ENCODE results near the gene SEMA3E.

SEMA3E gene

GRCh38 chr7:83640731-83641537, 8.0 kb downstream of the SEMA3E start:
- no peak for DNase-seq

- peak in 1 of 14 donors; percentile 10 for DNase-seq
Observed at GRCh38 chr7:83640240-83640639, 8.7 kb downstream of the SEMA3E start.

DNA sequence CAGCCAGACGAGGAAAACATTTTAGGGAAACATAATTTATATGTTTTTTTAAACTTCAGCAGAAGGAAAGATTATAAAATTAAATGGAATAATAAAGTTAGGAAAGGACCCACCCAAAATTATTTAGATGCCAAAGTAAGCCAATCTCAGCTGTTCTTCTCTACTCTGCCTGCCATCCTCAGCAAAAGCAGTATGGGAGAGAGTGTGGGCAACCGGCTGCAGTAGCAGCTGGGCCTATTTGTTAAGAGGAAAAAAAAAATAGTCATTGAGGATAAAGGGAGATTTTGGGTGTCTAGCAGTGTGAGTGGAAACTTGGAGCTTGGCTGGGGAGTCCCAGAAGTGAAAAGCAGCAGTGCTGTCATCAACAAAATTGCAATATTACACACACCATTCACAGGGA, 15.4 kb downstream of the SEMA3E start:
- DNase-seq: no peak

DNA sequence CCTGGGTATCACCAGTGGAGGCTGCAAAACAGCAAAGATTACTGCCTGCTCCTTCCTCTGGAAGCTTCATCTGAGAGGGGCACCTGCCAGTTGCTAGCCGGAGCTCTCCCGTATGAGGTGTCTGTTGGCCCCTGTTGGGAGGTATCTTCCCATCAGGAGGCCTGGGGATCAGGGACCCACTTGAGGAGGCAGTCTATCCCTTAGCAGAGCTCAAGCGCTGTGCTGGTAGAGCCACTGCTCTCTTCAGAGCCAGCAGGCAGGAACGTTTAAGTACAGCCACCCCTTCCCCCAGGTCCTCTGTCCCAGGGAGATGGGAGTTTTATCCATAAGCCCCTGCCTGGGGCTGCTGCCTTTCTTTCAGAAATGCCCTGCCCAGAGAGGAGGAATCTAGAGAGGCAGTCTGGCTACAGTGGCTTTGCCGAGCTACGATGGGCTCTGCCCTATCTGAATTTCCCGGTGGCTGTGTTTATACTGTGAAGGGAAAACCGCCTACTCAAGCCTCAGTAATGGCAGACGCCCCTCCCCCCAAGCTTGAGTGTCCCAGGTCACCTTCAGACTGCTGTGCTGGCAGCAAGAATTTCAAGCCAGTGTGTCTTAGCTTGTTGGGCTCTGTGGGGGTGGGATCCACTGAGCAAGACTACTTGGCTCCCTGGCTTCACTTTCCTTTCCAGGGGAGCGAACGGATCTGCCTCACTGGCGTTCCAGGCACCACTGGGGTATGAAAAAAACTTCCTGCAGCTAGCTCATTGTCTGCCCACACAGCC, 19.6 kb downstream of the SEMA3E start:
- DNase-seq: no peak

GRCh38 chr7:83617858-83618257, 31.1 kb downstream of the SEMA3E start:
- no peak for DNase-seq

GRCh38 chr7:83614112-83614511, 34.8 kb downstream of the SEMA3E start:
- no peak for DNase-seq

GRCh38 chr7:83613232-83613631, 35.7 kb downstream of the SEMA3E start:
- no peak for DNase-seq

- DNase-seq: no peak
Observed at GRCh38 chr7:83611776-83612175, 37.2 kb downstream of the SEMA3E start.

DNA sequence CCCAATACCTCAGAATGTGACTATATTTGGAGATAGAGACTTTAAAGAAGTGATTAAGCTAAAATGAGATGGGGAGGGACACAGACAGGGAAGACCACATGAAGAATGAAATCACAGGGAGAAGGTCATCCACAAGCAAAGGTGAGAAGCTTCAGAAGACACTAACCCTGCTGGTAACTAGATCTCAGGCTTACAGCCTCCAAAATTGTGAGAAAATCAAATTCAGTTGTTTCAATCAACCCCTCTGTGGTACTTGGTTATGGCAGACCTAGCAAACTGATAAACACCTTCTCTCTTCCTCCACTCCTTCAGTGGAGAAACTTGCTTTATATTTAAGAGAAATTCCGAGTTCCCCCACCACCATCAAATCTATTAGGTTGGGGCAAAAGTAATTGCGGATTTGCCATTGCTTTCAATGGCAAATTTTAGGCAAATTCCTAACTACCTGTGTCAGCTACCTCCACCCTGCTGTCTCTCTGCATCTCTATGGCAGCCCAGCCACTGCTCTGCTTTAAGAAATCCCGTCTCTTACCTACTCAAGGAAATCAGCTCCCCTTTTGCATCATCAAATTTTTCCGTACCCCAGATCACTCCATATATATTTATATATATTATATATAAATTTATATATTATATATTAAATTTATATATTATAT, 38.2 kb downstream of the SEMA3E start:
- no peak for DNase-seq

DNA sequence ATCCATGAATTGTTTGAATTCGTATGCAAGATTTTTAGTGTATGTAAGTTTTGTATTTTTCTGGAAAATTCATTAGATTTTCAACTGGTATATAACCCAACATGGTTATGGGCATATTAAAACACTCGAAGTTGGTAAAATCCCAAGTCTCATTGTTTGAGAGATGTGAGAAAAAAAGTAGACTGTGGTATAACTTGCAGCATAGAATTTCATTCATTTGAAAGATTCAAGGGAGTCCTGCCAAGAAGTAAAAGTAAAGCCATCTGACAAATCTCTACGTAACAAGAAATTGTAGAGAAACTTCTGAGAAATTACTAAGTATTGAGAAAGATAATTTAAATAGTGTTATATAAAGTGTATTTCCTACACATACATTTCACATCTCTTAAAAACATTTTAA, 40.2 kb downstream of the SEMA3E start:
- DNase-seq: no peak

- DNase-seq: no peak
Observed at GRCh38 chr7:83603649-83604048, 45.3 kb downstream of the SEMA3E start.

- no peak for DNase-seq
Observed at GRCh38 chr7:83599131-83599530, 49.8 kb downstream of the SEMA3E start.

GRCh38 chr7:83593921-83594475, 54.9 kb downstream of the SEMA3E start:
- no peak for DNase-seq

- no peak for DNase-seq
Observed at GRCh38 chr7:83588602-83589240, 60.2 kb downstream of the SEMA3E start.

DNA sequence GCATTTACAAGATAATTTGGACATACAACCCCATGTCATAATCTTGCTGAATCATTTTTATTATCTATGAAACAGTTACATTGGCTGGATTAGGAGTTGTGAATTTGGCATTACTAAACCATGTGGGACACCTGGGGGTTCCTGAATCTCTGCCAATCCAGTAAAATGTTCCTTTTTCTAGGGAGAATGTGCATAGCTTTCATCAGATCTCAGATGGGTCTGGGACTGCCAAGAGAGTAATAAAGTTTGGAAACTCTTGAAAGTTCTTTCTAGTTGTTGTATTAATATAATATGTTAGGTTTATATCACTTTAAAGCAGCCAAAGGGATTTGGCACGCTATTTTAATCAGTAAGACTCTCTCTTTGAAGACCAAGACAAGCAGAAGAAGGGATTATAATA, 62.7 kb downstream of the SEMA3E start:
- no peak for DNase-seq

DNA sequence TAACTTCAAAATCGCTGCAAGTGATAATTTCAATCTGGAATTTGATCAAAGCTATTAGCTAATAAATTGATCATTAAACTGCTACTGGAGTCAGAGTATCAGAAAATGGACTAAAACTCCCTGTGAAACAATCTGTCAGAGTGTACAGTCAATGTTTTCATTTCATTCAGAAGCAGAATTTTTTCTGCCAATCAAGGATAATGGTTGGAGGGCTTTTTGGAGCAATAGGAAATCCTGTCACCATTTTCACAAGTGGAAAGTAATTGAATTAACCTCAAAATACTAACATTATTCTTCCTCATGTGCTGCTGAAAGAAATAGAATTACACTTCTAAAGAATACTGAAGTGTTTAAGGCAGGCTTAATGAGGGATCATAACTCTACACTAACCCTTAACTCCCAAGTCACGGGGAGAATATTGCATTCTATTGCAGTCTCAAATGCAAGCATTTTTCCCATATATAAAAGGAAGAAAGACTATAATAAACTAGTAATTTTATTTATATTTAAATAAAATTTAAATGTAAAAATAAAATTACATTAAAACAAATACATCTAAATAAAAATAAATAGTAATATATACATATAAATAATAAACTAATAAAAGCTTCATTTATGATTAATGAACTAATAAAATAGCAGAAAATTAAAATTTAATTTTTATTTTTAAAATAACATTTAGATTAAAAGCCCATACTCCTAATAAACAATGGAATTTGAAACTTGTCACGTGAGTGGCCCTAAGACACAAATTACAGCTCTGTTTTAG, 67.1 kb downstream of the SEMA3E start:
- no peak for DNase-seq

DNA sequence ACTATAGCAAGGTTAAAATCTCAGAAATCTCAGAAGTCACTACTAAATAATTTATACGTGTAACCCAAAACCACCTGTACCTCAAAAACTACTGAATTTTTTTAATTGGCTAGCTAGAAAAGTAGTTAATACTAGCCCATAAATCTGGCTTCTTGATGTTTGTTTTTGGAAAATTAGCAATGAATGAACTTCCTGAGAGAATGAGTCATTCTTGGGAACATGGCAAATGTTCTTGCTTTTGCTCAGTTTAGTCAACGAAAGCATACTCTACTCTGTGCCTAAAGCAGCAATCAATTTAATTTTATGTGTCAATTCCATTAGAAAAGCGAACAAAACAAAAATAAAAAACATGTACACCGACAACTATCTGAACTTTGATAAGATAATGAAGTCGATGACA, 69.2 kb downstream of the SEMA3E start:
- no peak for DNase-seq

DNA sequence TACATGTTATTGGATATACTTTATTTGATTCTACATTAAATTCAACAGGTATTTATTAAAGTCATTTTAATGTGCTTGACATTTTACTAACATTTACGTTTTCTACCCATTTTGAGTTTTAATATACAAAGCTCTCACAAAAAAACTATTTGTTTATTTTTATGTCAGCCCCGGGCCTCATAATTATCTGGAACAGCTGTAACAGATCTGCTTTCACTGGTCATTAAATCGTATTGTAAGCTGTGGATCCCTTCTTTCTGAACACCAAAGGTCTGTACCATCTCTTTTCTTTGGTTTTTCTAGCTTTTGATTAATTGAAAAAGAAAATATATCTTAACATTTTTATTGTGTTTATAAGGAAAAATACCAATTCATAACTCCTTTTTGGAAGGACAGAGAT, 73.5 kb downstream of the SEMA3E start:
- no peak for DNase-seq

GRCh38 chr7:83574616-83575015, 74.3 kb downstream of the SEMA3E start:
- DNase-seq: no peak

DNA sequence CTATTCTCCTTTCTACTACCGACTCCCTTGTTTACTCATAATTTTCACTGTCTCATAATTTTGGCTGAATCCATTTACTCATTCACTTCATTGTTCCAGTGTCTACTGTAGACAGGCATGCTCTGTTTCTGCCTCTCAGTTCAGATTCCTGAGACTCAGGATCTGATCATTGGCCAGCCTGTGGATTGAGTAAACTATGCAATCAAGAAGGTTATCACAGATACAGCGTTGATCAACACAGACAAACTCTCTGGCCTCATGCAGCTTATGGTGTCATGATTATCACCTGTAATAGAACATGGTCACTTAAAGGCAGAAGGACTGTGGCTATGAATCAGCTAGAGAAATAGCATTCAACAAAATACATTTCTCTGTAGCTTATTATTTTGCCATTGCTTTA, 86.0 kb downstream of the SEMA3E start:
- DNase-seq: no peak

GRCh38 chr7:83562289-83562688, 86.7 kb downstream of the SEMA3E start:
- no peak for DNase-seq

GRCh38 chr7:83559887-83560286, 89.1 kb downstream of the SEMA3E start:
- DNase-seq: no peak

Measured in C1 segment of cervical spinal cord (tissue), 14 donors.